HL-60 (cell line): Measurements from ENCODE around the gene SCYL1.

Experiments used
- CTCF ChIP-seq: IDR thresholded peaks from one replicate; pipeline ENCODE4 v1.5.1; 2011; ENCODE audit warnings: low read length, control low read depth, inconsistent platforms; ENCODE audit not compliant: insufficient read depth
- POLR2AphosphoS5 ChIP-seq: IDR thresholded peaks from 2 replicates; pipeline ENCODE4 v1.6.1; 2012; ENCODE audit warnings: low read depth
- REST ChIP-seq: IDR thresholded peaks from 2 replicates; pipeline ENCODE4 v1.6.1; 2012; ENCODE audit warnings: low read depth; ENCODE audit not compliant: insufficient replicate concordance

DNA sequence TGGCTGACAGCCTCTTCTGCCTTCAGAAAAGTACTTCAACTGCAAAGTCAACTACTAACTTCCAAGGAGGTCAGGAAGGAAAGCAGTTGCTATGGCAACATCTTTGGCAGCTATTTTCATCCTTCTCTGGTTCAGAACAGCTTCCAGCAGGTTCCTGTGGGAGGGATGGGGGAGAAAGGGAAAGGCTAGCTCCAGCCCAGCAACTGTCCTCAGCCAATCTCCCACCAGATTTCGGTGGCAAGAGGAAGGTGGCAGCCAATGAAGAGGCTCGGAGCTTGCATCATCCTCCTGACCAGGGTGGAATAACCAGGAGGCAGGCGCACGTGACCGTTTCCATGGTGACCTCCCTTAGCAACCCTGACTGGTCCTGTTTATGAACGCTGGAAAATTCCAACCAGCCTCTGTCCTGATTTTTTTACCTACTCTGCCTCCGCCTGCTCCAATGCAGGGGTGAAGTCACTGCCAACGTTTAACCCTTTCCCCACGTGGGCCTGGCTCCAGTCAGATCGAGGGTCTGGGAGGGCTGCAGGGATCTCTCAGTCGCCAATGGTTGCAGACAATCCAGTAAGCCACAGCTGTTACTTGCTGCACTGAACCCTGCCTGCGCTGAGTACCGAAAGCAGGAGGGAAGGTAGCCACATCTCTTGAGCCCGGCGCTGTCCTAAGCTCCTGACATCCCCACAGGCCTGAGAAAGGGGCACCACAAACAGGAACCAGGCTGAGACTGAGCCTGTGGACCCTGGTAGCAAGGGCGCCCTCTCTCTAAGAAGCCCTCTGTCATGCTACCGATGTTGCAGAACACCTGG lies 37.2 kb upstream of the SCYL1 start:
- TF ChIP-seq REST (no peak), CTCF (no peak), POLR2AphosphoS5 (no peak)
